Left lung (tissue), 10 donors: ENCODE data around the gene GNB1L. TPM values are rescaled to one million over a fixed set of nuclear protein-coding genes. Genes with fewer than 3 reads are reported as not detected.

Experiments
- ATAC-seq: fragments of 200-7000 bp; cut with Tn5 transposase; one replicate; pipeline ENCODE4 v1.9.1; 2020; ENCODE audit warnings: moderate library complexity
- DNase-seq, 4 donors: peaks; one replicate each; pipeline ENCODE4 v3.0.0-alpha.2; 2013 to 2020
- H3K27ac ChIP-seq, 2 donors: fragments of 200-600 bp; sonication (generic) in 1 of 2; one replicate each; pipeline versions ENCODE4 v1.5.0 to v1.8.0; 2020 to 2021
- H3K27me3 ChIP-seq, 2 donors: fragments of 200-600 bp; sonication (generic) in 1 of 2; one replicate each; pipeline versions ENCODE4 v1.5.0 to v1.8.0; 2020 to 2021
- H3K36me3 ChIP-seq, 2 donors: fragments of 200-600 bp; sonication (generic) in 1 of 2; one replicate each; pipeline versions ENCODE4 v1.5.0 to v1.8.0; 2020 to 2021
- H3K4me1 ChIP-seq, 2 donors: fragments of 200-600 bp; one replicate each; pipeline ENCODE4 v1.8.0; 2021
- H3K4me3 ChIP-seq, 2 donors: fragments of 200-600 bp; sonication (generic) in 1 of 2; one replicate each; pipeline versions ENCODE4 v1.5.0 to v1.8.0; 2020 to 2021; ENCODE audit warnings: mild to moderate bottlenecking in 1 of 2
- H3K9me3 ChIP-seq, 2 donors: fragments of 200-600 bp; sonication (generic) in 1 of 2; one replicate each; pipeline versions ENCODE4 v1.5.0 to v1.8.0; 2020 to 2021
- CTCF ChIP-seq, 2 donors: fragments of 200-600 bp; sonication (generic) in 1 of 2; IDR thresholded peaks; one replicate each; pipeline versions ENCODE4 v1.5.0 to v1.8.0; 2021; ENCODE audit warnings: antibody characterized with exemption in 2 of 2
- intact Hi-C, 2 donors: fragments of 100-400 bp; cut with DNase I; formaldehyde crosslinking; loops; one replicate each; pipeline versions ENCODE4 v1.11.2 to v1.14.2; 2022
- polyA plus RNA-seq, 6 donors: library from polyadenylated mRNA; unstranded; fragments of 120-200 nt; gene quantifications; one replicate each; pipeline ENCODE4 v1.2.1, GENCODE V29; 2013; ENCODE audit not compliant: insufficient read length in 6 of 6
- total RNA-seq, 2 donors: library from RNA; stranded (reverse); fragmentation: NEBNext Ultra II Directional; extraction: Animal tissue kit (Norgen Biotek cat#: 25700); gene quantifications; one replicate each; pipeline ENCODE4 v1.2.1, GENCODE V29; 2021
- donor health status: DM: no; HTN: yes; CAD: no.
- donor health status: DM: no; HTN: no; CAD: no.

GNB1L gene
- total and polyA plus RNA-seq, 8 donors: 4.3 to 7.9 (median 5.5) TPM

- no peak for TF ChIP-seq CTCF (IDR thresholded peaks at IDR 0.05)
- intact Hi-C loops: no loop called here
- ATAC-seq: no peak
Measured at GRCh38 chr22:19859861-19860510, 5.3 kb upstream of the GNB1L start.

GRCh38 chr22:19857382-19857781 is 2.7 kb upstream of the GNB1L start:
- Histone ChIP-seq H3K36me3 (peaks cover 0 to 3% of the 10 kb centered on the region in 2 donors), H3K27me3 (no peaks in the 10 kb centered on the region), H3K27ac (no peak overlapping the region), H3K4me1 (peaks cover 14 to 31% of the 10 kb centered on the region in 2 donors), H3K9me3 (no peaks in the 10 kb centered on the region), H3K4me3 (no peak overlapping the region)
- DNase-seq (no peak), ATAC-seq (no peak)
- intact Hi-C loops: no loop called here
- TF ChIP-seq CTCF (IDR thresholded peaks at IDR 0.05): no peak

More at GRCh38 chr22:19859861-19860510, 5.3 kb upstream of the GNB1L start:
- H3K27ac ChIP-seq: no peak overlapping the region
- no peaks in the 10 kb centered on the region for H3K27me3 ChIP-seq
- H3K4me3 ChIP-seq: no peak overlapping the region
- peaks cover 6 to 13% of the 10 kb centered on the region in 2 donors for H3K4me1 ChIP-seq
- no peaks in the 10 kb centered on the region for H3K9me3 ChIP-seq
- H3K36me3 ChIP-seq: no peaks in the 10 kb centered on the region
- DNase-seq: no peak

GRCh38 chr22:19855504-19856409 is 1.1 kb upstream of the GNB1L start:
- H3K4me3 ChIP-seq: peak overlapping the region; percentile 82 to 87
- DNase-seq (peak in 3 of 4 donors; percentile 35 to 68 (median 67)), ATAC-seq (peak; percentile 20)
- TF ChIP-seq CTCF (IDR thresholded peaks at IDR 0.05): no peak
- H3K27me3 ChIP-seq: no peaks in the 10 kb centered on the region
- intact Hi-C loops: no loop called here
- peak overlapping the region; percentile 93 to 94 for H3K27ac ChIP-seq
- H3K9me3 ChIP-seq: no peaks in the 10 kb centered on the region
- peaks cover 0 to 19% of the 10 kb centered on the region in 2 donors for H3K36me3 ChIP-seq
- H3K4me1 ChIP-seq: peaks cover 14 to 45% of the 10 kb centered on the region in 2 donors

DNA sequence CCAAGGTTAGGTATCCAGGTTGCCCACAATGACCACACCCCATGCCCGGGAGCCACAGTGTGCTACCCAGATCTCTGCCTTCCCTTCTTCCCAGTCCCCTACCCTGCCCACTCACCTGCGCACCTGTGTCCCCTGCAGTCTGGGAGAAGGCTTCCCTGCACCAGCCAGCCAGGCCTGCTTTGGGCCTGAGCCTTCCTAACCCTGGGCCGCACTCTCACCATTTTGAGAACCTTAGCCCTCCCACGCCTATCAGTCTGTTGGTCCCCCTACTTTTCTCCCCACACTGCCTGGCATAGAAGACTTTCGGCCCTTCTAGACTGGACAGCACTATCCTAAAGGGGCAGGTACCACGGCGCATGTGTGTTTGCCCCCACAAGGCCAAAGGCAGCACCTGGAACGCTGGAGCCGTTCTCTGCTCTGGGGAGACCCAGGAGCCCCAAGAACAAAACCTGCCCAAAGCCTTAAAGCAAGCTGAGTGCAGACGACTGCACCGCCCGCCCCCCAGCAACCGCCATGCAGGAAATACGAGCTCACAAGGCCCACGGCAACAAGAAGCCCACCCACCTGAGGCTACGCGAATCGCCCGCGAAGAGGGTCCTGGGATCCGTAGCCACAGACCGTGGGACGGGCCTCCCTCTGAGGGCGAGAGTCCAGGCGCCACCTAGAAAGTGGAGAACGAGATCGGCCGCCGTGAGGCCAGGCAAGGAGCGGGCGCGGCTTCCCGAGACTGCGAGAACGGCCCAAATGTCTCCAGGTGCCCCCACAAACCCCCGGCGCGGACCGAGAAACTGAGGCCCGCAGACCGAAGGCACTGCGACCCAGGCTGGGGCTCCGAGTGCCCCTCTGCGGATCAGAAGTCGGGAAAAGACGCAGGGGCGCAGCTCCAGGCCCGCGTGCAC is 546 bp downstream of the GNB1L start:
- Histone ChIP-seq H3K27ac (peak overlapping the region; percentile 93 to 94), H3K4me1 (peaks cover 14 to 47% of the 10 kb centered on the region in 2 donors), H3K36me3 (peaks cover 0 to 28% of the 10 kb centered on the region in 2 donors), H3K27me3 (no peaks in the 10 kb centered on the region), H3K9me3 (no peaks in the 10 kb centered on the region), H3K4me3 (peak overlapping the region; percentile 82 to 87)
- TF ChIP-seq CTCF (IDR thresholded peaks at IDR 0.05): no peak
- intact Hi-C loops: no loop called here
- DNase-seq: peak in 2 of 4 donors; percentile 15 to 35
- peak; percentile 2 for ATAC-seq
